Measurements from ENCODE around the gene GUCA1A.
"Not testable (repeated sequence)": the region's sequence is repeated elsewhere in the genome, so short reads cannot be mapped to it uniquely, and the experiment has no call there.

Gene GUCA1A

DNA sequence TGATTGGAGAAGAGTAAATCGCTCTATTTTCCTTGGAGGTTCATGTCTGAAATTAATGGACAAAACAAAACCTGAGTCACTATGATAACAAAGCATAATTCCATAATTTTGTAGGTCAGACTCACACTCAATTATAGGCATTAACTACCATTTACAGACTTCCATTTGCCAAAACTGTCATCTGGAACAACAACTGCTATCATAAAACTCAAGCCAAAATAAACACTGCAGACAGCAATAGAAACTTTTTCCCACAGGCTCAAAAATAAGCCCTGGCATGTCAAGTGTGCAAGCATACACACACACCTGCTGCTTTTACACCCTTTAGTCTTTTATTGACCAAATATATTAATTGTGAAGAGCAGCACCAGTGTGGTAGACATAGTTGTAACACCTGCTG lies 37.4 kb downstream of the GUCA1A start:
- no peak for DNase-seq (ENCODE audit: low read depth in 2 of 2)

DNA sequence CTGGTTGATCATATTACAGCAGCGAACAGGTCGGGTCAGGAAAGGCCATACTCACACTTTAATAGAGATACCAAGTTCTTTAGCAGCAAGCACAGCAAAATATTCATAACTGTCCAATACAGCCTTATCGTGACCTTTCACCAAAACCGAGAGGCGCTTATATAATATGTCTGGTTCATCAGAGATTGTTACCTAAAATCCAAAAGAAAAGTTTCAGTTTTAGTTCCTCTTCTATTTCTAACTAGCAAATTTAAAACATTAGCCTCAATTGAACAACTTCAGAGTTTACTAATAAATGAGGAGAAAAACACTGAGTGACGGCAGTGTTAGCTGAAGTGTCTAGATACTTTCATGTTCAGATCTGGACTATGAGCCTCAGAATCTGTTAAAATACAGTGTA lies 38.6 kb downstream of the GUCA1A start:
- DNase-seq (ENCODE audit: low read depth in 2 of 2) = no peak

DNA sequence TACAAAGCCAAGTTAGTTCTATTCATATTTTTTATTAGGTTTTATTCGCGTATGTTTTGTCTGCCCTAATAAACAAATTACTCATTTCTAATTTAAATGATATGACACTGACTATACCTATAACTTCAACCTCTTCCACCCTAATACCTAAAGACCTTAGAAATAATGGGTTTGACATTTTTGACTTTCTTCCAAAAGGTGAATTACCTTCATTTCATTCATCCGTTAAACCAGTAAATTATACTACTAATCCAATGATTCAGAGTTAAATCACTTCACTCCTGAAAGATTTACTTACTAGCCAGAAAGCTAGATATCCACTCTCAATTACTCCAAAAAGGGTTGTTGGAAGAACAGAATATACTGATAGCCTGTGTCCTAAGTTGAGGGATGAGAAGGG lies 39.3 kb downstream of the GUCA1A start:
- no peak for DNase-seq (ENCODE audit: low read depth in 2 of 2)

DNA sequence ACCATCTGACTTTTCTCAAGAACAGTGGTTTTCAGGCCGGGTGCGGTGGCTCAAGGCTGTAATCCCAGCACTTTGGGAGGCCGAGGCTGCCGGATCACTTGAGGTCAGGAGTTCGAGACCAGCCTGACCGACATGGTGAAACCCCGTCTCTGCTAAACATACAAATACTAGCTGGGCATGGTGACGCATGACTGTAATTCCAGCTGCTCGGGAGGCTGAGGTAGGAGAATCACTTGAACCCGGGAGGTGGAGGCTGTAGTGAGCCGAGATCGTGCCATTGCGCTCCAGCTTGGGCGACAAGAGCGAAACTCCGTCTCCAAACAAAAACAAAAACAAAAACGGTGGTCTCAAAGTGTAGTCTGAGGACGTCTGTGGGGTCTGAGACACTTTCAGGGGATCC lies 43.3 kb downstream of the GUCA1A start:
- not testable (repeated sequence) for DNase-seq (ENCODE audit: low read depth in 2 of 2)

DNA sequence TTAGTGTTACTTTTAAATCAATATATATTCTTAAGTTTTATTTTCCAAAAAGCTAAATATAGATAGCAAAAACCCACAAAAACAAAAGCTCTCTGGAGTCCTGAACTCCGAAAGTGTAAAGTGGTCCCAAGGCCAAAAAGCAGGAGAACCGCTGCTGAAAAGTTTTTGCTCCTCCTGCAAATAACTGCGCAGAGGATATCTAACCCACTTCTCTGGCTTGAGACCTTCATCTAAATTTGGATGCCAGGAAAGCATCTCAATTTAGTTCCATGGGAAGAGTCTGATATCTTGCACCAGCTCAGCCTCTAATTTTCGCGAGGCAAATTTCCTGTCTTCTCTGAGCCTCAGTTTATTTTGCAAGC lies 44.0 kb downstream of the GUCA1A start:
- no peak for DNase-seq (ENCODE audit: low read depth in 2 of 2)

DNA sequence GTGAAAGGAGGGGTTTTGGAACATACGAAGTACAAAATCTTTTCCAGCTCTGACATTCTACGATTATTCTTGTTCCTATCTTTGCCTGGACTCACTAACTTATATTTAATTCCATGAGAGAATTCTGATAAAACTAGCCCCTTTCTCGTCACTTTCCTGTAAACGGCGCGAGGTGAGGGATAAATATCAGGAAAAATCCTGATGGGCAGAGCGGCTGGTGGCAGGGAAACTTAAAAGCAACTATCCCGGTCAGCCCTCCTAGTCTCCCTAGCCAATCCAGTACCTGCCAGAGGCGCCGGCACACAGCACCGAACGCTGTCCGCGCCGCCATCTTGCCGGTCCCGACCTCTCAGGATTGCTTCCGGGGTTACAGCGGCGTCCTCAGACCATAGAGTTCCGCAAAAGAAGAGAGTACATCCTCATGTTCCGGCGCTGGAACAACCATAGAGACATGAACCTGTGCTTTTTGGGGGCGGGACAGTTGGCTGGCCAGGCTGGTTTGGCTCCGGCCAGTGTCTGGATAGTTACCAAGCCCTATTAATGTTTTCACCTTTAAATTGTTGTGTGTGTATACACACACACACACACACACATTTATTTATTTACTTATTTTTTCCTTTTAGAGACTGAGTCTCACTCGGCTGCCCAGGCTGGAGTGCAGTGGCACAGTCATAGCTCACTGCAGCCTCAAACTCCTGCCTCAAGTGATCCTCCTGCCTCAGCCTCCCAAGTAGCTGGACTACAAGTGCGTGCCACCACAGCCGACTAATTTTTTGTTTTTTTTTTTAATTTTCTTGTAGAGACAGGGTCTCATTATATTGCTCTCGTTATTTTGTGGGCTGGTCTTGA lies 44.6 kb downstream of the GUCA1A start, which contains the start of gene MRPS10:
MRPS10 (minus strand) TSS at position 343 of the 849 bp plus-strand sequence; CDS start at position 331, 12 bp downstream.
- DNase-seq (ENCODE audit: low read depth in 2 of 2) = peak; percentile 78 to 80

DNA sequence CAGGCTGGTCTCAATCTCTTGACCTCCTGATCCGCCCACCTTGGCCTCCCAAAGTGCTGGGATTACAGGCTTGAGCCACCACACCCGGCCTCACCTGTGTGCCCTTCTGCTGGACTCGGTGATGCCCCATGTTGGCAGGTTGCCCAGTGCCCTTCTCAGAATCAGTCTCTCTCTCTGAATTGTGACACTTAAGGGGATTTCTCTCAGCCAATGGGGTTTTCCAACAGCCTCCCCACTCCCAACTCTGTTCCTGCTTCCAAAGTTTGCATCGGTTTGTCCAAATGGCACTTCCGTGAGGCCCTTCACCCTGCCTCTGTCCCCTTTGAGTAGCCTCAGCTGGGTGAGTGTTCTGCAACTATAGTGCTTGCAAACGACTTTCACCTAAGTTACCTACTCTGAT lies 47.6 kb downstream of the GUCA1A start:
- DNase-seq (ENCODE audit: low read depth in 2 of 2) = no peak

DNA sequence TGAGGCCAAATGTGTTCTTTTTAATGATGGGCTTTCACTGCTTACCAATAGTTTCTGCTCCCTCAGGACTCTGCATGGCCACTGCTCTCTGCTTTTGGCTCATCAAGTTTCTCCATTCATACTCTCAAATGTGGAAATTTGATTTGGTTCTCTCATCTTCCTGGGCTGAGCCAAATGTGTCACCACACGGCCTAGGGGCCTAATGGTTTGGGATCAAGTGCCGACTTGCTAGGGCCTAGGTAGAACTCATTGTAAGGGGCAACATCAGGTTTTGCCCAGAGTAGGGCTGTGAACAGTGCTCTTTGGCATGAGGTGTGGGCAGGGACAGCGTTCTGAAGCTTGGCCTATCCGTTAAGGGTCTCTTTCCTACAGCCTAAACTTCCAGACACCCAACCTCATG lies 48.4 kb downstream of the GUCA1A start:
- no peak for DNase-seq (ENCODE audit: low read depth in 2 of 2)

DNA sequence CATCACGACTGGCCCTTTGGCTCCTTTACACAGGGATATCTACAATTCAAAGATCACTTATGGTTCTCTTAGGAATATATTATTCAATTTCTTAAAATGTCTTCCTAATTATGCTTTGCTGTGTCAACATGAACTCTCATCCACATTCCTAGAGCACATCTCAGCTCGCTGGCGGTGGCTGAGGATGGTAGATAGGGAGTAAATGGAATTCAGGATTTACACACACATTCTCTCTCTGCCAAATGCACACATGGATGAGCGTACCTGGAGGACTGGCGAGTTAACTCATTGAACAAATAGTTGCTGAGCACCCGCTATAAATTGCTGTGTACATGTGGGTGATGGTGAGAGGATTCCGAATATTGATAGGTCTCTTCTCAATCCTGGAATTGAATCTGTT lies 49.3 kb downstream of the GUCA1A start:
- DNase-seq (ENCODE audit: low read depth in 2 of 2) = no peak

DNA sequence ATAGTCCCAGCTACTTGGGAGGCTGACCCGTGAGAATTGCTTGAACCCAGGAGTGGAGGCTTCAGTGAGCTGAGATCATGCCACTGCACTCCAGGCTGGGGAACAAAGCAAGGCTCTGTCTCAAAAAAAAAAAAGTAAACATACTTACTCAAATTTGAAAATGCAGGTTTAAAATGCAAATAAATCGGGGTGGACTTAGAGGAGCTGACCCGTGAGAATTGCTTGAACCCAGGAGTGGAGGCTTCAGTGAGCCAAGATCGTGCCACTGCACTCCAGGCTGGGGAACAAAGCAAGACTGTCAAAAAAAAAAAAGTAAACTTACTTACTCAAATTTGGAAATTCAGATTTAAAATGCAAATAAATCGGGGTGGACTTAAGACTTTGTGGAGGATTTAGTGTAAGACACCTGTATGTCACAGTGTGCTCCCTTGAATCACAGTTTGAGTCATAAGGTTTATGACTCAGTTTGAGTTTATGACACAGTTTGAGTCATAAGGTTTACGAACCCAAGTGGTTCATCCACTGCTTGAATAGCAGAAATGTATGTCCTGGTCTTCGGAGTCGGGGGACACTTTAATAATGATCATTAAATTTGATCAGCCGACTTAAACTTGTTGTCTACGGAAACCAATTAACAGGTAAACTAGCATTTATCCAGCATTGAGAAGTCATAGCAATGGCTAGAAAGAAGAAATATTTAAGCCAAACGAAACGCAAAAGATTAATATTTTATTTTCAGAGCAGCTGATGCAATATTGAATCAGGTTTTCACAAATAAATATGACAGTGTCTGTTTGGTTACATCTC lies 51.3 kb downstream of the GUCA1A start:
- no peak for DNase-seq (ENCODE audit: low read depth in 2 of 2)

DNA sequence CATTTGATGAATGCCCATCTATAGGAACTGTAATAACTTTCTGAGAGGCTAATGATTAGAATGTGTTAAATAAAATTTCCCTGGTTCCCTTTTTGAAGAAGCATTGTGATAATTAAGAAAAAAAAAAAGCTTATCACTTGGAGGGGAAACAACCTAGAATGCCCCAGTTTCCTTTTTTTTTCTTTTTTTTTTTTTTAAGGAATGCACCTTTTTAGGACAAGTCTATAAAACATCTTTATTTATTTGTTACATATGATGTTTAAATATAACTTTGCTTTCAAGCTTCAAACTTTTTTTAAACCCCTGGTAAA lies 51.8 kb downstream of the GUCA1A start:
- DNase-seq (ENCODE audit: low read depth in 2 of 2) = no peak

DNA sequence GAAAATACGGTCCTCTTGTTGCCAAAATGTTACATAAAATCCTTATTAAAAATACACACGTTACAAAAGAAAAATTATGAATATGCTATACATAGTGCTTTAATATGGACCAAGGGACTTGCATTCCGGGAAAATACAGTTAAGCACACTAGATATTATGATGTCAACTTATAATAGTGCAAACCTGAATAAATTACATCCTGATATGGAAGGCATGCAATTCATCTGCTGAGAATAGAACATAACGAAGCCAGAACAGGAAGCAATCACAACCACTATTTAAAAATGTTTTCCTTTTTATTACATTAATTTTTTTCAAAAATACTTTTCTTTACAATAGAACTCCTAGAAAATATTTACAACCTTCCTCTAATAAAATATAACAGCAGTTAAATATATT lies 52.3 kb downstream of the GUCA1A start:
- no peak for DNase-seq (ENCODE audit: low read depth in 2 of 2)

DNA sequence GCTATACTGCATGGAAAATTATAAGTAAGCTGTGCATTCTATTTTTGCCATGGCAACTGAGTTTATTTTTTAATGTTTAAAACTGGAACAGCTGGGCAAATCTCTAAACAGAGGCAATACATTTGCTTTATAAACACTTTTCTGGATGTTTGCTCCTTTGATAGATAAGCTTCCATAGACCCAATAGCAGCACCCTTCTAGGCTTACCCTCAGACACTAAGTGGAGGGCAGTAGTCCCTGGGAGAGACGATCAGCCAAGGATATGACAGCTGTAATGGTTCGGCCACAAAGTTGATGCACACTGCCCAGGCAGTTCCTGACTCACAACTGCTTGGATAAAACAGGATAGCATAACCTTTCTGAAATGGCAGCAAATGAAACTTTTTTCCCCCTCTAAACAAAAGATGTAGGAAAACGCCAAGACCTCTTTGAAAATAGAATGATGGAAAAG lies 53.0 kb downstream of the GUCA1A start:
- DNase-seq (ENCODE audit: low read depth in 2 of 2) = no peak

DNA sequence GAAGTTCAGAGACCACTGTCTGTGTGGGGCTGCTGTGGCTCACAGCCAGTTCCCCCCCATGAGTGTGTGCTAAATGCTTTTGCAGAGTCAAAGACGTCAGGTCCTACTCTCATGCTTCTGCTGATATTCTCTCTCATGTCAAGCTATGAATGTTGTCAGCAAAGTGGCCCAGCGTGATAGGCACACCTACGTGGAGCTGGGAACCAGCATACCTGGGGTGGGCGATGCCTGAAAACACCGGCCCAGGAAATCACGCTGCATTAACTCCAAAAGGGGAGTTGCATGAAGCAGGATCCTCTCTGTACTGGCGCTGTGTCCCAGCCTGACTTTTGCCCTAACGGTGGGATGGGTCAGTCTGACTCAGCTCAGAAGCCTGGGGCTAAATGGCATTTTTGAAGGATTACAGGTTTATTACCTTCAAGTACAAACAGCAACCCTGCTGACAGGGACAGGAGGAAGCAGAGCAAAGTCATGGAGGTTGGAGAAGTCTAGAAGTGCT lies 53.5 kb downstream of the GUCA1A start:
- DNase-seq (ENCODE audit: low read depth in 2 of 2) = no peak

DNA sequence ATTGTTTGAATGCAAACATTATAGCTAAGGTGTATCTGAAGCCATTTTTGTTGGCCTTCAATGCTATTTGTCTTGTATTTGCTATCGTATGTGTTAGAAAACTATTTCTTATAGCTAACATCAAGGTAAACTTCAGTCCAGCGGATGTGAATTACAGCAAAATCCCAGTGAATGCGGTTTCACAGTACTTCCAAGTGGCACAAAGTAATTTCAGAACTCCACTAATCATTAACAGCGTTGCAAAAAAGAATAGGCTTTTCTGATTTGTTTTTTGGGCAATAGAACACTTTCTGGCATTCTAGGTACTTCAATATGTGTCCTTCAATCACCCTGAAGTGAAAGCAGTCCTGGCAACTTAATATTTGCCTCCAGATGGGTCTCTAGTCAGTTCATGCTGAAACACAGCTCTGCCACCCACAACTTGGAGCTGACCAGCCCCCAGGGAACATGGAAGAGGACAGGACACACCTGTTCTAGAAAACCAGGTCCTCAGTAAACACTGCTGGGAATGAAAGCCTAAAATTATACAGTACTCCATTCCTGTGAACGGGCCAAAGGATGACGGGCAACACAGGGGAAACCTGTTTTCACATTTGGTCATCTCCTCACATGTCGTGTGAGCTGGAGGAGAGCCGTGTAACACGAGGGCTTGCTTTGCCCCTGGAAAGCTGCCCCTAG lies 54.1 kb downstream of the GUCA1A start:
- no peak for DNase-seq (ENCODE audit: low read depth in 2 of 2)

DNA sequence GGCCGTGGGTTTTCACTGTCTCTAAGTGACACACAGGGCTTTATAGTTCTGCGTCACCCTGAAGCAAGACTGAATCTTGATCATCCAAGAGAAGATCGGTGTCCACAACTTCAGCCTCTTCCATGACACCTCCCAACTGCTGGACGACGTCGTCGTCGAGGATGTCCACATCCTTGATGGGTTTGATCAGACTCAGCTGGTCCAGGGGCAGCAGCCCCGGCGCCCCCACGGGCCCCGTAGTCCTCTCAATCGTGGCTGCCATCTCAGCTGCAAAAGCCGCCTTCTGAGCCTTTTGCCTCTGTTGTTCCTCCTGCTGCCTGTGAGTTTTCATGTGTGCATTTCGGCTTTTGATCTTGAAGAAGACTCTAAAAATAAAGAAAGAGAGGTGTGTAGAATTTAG lies 55.1 kb downstream of the GUCA1A start:
- no peak for DNase-seq (ENCODE audit: low read depth in 2 of 2)

Measured in stimulated activated CD8-positive, alpha-beta memory T cell treated with anti-CD3 and anti-CD28 coated beads, Interleukin-2, amount 100 ng/mL, for 48 hours (primary cell).